Panc1 (cell line): ENCODE data around the gene SEC16A. TPM values are rescaled to one million over a fixed set of nuclear protein-coding genes. Genes with fewer than 3 reads are reported as not detected.

ENCODE experiments used
- ATAC-seq: fragments of 200-7000 bp; cut with Tn5 transposase; 2 replicates; pipeline ENCODE4 v1.9.1; 2020; ENCODE audit warnings: mild to moderate bottlenecking, moderate library complexity
- BruUV-seq: library from RNA; stranded (reverse); fragments of 400-500 nt; replicated peaks from 2 replicates; lab custom pipeline; 2021; lab: Mats Ljungman, UMichigan
- CTCF ChIA-PET: fragments of 300-600 bp; sonication (Branson Sonifier 250); formaldehyde crosslinking; loops from one replicate; lab custom pipeline; 2022; ENCODE audit warnings: antibody characterized with exemption; lab: Charles Lee
- POLR2A ChIA-PET: fragments of 300-600 bp; sonication (Branson Sonifier 250); formaldehyde crosslinking; loops from one replicate; lab custom pipeline; 2022; ENCODE audit warnings: antibody characterized with exemption; lab: Charles Lee
- DNase-seq: peaks from one replicate; pipeline ENCODE4 v3.0.0-alpha.2; 2010; ENCODE audit warnings: low read depth, low spot score
- H3K27ac ChIP-seq: 2 replicates; pipeline ENCODE4 v1.5.1; 2011; ENCODE audit warnings: mild to moderate bottlenecking, low read length, inconsistent platforms
- H3K27me3 ChIP-seq: fragments of 200-500 bp; sonication (Bioruptor generic); 2 replicates; pipeline ENCODE4 v1.6.0; 2014; ENCODE audit warnings: low read length, inconsistent platforms; ENCODE audit not compliant: control insufficient read depth, insufficient read depth
- H3K36me3 ChIP-seq: fragments of 200-500 bp; sonication (Bioruptor generic); 2 replicates; pipeline ENCODE4 v1.5.1; 2014; ENCODE audit warnings: inconsistent platforms, mild to moderate bottlenecking, low read length, moderate library complexity; ENCODE audit not compliant: control insufficient read depth, insufficient read depth
- H3K4me1 ChIP-seq: 2 replicates; pipeline ENCODE4 v1.5.1; 2011; ENCODE audit warnings: inconsistent platforms, mild to moderate bottlenecking, low read length, moderate library complexity; ENCODE audit not compliant: control insufficient read depth, insufficient read depth
- H3K4me3 ChIP-seq, 2 experiments: 2 replicates each; pipeline ENCODE4 v1.5.1; 2011 to 2012; ENCODE audit warnings: low read depth in 2 of 2, low read length in 2 of 2, mild to moderate bottlenecking in 2 of 2, inconsistent platforms in 1 of 2, moderate library complexity in 1 of 2
- H3K9me3 ChIP-seq: fragments of 200-500 bp; sonication (Bioruptor generic); 2 replicates; pipeline ENCODE4 v1.5.1; 2014; ENCODE audit warnings: low read depth, mild to moderate bottlenecking, inconsistent platforms, low read length, moderate library complexity; ENCODE audit not compliant: control insufficient read depth, insufficient read depth
- POLR2AphosphoS5 ChIP-seq: IDR thresholded peaks from 2 replicates; pipeline ENCODE4 v1.6.1; 2012; ENCODE audit warnings: mild to moderate bottlenecking, low read depth, low read length, moderate library complexity
- SIN3A ChIP-seq: IDR thresholded peaks from 2 replicates; pipeline ENCODE4 v1.6.1; 2012; ENCODE audit warnings: low read depth, mild to moderate bottlenecking, low read length, moderate library complexity, borderline replicate concordance; ENCODE audit not compliant: insufficient read depth
- TCF7L2 ChIP-seq: IDR thresholded peaks from 2 replicates; pipeline ENCODE4 v1.6.1; 2011; ENCODE audit warnings: mild to moderate bottlenecking, low read depth, low read length, inconsistent platforms
- in situ Hi-C: cut with HindIII; loops from 2 replicates; pipeline ENCODE4 v1.10.0; 2016; ENCODE audit warnings: low sequenced_read_pairs, low pct_unique_long_range_greater_than_20kb
- intact Hi-C: fragments of 100-400 bp; cut with micrococcal nuclease; formaldehyde crosslinking; loops from one replicate; pipeline ENCODE4 v1.10.0; 2022; ENCODE audit not compliant: unreplicated experiment
- total RNA-seq: library from RNA; stranded (reverse); gene quantifications from one replicate; pipeline ENCODE4 v1.2.1, GENCODE V29; 2021; ENCODE audit not compliant: unreplicated experiment
- TF ChIP-seq, protein P1 (sequence below), 2 experiments: IDR thresholded peaks; 2 replicates each; pipeline ENCODE4 v1.6.1; 2011 to 2012; ENCODE audit warnings: low read depth in 2 of 2, control low read depth in 1 of 2, low read length in 1 of 2, mild to moderate bottlenecking in 1 of 2, moderate library complexity in 1 of 2; ENCODE audit not compliant: insufficient read depth in 1 of 2
- TF ChIP-seq, protein P2 (sequence below): fragments of 450-650 bp; IDR thresholded peaks from 2 replicates; pipeline ENCODE4 v1.5.1; 2017; ENCODE audit warnings: mild to moderate bottlenecking

Gene SEC16A
- total RNA-seq, 1 experiment from 2014 or later: 76.5 TPM

DNA sequence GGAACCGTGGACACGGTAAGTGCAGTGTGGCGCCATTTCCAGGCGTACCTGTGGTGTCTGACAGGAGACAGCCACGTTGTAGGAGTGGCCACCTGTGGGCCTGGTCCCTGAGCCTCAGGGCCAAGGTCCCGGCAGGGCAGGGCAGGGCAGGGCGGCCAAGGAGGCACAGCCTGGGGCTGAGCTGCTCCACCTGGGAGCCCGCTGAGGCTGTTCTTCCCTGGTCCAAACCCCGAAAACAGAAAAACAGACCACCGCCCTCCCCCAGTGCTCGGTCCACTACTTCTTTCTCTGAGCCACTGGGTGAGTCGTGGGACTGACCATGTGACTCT is 63.8 kb downstream of the SEC16A start:
- BruUV-seq: no TSS peak

DNA sequence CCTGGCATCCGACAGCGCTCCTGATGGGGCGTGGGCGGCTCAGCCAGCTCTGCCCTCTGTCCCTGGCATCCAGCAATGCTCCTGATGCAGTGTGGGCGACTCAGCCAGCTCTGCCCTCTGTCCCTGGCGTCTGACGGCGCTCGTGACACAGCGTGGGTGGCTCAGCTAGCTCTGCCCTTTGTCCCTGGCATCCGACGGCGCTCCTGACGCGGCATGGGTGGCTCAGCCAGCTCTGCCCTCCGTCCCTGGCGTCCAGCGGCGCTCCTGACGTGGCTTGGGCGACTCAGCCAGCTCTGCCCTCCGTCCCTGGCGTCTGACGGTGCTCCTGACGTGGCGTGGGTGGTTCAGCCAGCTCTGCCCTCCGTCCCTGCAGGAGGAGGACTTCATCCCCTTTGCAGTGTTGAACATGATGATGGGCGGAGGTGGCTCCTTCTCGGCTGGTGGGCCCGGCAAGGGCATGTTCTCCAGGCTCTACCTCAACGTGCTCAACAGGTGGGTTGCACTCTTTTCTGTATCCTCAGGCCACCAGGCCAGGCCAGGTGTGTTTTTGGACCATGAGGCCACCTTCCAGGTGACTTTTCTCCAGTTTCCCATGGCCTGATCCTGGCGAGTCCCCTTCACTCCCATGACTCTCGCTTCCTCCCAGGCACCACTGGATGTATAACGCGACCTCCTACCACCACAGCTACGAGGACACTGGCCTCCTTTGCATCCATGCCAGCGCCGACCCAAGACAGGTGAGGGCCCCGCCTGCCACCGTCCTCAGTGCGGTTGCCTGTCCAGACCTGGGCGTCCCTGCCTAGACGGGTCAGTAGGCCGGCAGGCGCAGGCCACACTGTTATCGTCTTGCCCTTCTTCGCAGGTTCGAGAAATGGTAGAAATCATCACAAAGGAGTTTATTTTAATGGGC is 64.4 kb downstream of the SEC16A start:
- Histone ChIP-seq H3K27ac (no peak overlapping the region), H3K36me3 (peaks cover 4% of the 10 kb centered on the region), H3K9me3 (no peaks in the 10 kb centered on the region), H3K4me3 (no peak overlapping the region), H3K4me1 (no peaks in the 10 kb centered on the region), H3K27me3 (no peaks in the 10 kb centered on the region)
- TF ChIP-seq TCF7L2: no peak
- TF ChIP-seq, protein P1, sequence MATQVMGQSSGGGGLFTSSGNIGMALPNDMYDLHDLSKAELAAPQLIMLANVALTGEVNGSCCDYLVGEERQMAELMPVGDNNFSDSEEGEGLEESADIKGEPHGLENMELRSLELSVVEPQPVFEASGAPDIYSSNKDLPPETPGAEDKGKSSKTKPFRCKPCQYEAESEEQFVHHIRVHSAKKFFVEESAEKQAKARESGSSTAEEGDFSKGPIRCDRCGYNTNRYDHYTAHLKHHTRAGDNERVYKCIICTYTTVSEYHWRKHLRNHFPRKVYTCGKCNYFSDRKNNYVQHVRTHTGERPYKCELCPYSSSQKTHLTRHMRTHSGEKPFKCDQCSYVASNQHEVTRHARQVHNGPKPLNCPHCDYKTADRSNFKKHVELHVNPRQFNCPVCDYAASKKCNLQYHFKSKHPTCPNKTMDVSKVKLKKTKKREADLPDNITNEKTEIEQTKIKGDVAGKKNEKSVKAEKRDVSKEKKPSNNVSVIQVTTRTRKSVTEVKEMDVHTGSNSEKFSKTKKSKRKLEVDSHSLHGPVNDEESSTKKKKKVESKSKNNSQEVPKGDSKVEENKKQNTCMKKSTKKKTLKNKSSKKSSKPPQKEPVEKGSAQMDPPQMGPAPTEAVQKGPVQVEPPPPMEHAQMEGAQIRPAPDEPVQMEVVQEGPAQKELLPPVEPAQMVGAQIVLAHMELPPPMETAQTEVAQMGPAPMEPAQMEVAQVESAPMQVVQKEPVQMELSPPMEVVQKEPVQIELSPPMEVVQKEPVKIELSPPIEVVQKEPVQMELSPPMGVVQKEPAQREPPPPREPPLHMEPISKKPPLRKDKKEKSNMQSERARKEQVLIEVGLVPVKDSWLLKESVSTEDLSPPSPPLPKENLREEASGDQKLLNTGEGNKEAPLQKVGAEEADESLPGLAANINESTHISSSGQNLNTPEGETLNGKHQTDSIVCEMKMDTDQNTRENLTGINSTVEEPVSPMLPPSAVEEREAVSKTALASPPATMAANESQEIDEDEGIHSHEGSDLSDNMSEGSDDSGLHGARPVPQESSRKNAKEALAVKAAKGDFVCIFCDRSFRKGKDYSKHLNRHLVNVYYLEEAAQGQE (IDR thresholded peaks at IDR 0.05; ENCODE audit: insufficient read depth in 1 of 2, low read depth in 2 of 2, low read length in 1 of 2): no peak
- TF ChIP-seq, protein P2, sequence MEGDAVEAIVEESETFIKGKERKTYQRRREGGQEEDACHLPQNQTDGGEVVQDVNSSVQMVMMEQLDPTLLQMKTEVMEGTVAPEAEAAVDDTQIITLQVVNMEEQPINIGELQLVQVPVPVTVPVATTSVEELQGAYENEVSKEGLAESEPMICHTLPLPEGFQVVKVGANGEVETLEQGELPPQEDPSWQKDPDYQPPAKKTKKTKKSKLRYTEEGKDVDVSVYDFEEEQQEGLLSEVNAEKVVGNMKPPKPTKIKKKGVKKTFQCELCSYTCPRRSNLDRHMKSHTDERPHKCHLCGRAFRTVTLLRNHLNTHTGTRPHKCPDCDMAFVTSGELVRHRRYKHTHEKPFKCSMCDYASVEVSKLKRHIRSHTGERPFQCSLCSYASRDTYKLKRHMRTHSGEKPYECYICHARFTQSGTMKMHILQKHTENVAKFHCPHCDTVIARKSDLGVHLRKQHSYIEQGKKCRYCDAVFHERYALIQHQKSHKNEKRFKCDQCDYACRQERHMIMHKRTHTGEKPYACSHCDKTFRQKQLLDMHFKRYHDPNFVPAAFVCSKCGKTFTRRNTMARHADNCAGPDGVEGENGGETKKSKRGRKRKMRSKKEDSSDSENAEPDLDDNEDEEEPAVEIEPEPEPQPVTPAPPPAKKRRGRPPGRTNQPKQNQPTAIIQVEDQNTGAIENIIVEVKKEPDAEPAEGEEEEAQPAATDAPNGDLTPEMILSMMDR: no peak
- TF ChIP-seq SIN3A: no peak
- TF ChIP-seq POLR2AphosphoS5: no peak
- POLR2A ChIA-PET: no interaction called here
- intact Hi-C loops (no loop called here), in situ Hi-C loops (no loop called here)
- BruUV-seq: no TSS peak
- no peak for ATAC-seq
- CTCF ChIA-PET: no interaction called here
- DNase-seq: no peak

More for the DNA sequence above, 63.8 kb downstream of the SEC16A start:
- ATAC-seq (no peak), DNase-seq (no peak)
- Histone ChIP-seq H3K36me3 (peaks cover 4% of the 10 kb centered on the region), H3K27ac (no peak overlapping the region), H3K9me3 (no peaks in the 10 kb centered on the region), H3K4me3 (no peak overlapping the region), H3K4me1 (no peaks in the 10 kb centered on the region), H3K27me3 (no peaks in the 10 kb centered on the region)
- intact Hi-C loops: no loop called here
- in situ Hi-C loops: no loop called here
- POLR2A ChIA-PET: no interaction called here
- CTCF ChIA-PET: interaction anchor here (0.7 kb wide), 1 partner anchor 107 kb away, joined by 3 read pairs; no protein-coding TSS in a partner anchor
- TF ChIP-seq, protein P1 (IDR thresholded peaks at IDR 0.05; ENCODE audit: insufficient read depth in 1 of 2, low read depth in 2 of 2, low read length in 1 of 2): no peak
- TF ChIP-seq POLR2AphosphoS5: no peak
- TF ChIP-seq, protein P2: no peak
- no peak for TF ChIP-seq TCF7L2
- TF ChIP-seq SIN3A: no peak
